OCI-LY1 (cell line): ENCODE data around the gene UROS.

ENCODE experiments used
- CTCF ChIP-seq: fragments of 200-600 bp; sonication (generic), shearing (Covaris generic); IDR thresholded peaks from 2 replicates; pipeline ENCODE4 v1.5.1; 2017; ENCODE audit warnings: mild to moderate bottlenecking, antibody characterized with exemption, low read length, moderate library complexity, mixed read lengths
- EZH2 ChIP-seq: fragments of 200-600 bp; sonication (generic), shearing (Covaris generic); IDR thresholded peaks from 2 replicates; pipeline ENCODE4 v1.8.0; 2017; ENCODE audit warnings: borderline replicate concordance, mixed run types, mild to moderate bottlenecking, antibody characterized with exemption, low read length, moderate library complexity, mixed read lengths

GRCh38 chr10:125779403-125780327 lies 43.4 kb downstream of the UROS start:
- TF ChIP-seq CTCF = no peak
- no peak for TF ChIP-seq EZH2
